Measurements from ENCODE around the gene USP35.

GRCh38 chr11:78262238-78262637 is 73.5 kb downstream of the USP35 start:
- TF ChIP-seq, protein P1, sequence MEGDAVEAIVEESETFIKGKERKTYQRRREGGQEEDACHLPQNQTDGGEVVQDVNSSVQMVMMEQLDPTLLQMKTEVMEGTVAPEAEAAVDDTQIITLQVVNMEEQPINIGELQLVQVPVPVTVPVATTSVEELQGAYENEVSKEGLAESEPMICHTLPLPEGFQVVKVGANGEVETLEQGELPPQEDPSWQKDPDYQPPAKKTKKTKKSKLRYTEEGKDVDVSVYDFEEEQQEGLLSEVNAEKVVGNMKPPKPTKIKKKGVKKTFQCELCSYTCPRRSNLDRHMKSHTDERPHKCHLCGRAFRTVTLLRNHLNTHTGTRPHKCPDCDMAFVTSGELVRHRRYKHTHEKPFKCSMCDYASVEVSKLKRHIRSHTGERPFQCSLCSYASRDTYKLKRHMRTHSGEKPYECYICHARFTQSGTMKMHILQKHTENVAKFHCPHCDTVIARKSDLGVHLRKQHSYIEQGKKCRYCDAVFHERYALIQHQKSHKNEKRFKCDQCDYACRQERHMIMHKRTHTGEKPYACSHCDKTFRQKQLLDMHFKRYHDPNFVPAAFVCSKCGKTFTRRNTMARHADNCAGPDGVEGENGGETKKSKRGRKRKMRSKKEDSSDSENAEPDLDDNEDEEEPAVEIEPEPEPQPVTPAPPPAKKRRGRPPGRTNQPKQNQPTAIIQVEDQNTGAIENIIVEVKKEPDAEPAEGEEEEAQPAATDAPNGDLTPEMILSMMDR (conservative IDR thresholded peaks at IDR 0.05; ENCODE audit: low read depth, low read length): no peak
- no peak for TF ChIP-seq EZH2 (IDR thresholded peaks at IDR 0.05; ENCODE audit: low read length, unreplicated experiment)
- TF ChIP-seq EZH2phosphoT487 (IDR thresholded peaks at IDR 0.05; ENCODE audit: borderline replicate concordance, low read length): no peak
